HepG2 (cell line): ENCODE results near the gene TNP2. TPM values are rescaled to one million over a fixed set of nuclear protein-coding genes. Genes with fewer than 3 reads are reported as not detected.

Source experiments
- CBFB ChIP-seq: sonication (generic); formaldehyde crosslinking; IDR thresholded peaks from 2 replicates; pipeline ENCODE4 v1.4.0; 2020; ENCODE audit warnings: missing genetic modification reagents
- ELF1 ChIP-seq: sonication (generic); formaldehyde crosslinking; IDR thresholded peaks from 2 replicates; pipeline ENCODE4 v1.4.0; 2020; ENCODE audit warnings: missing genetic modification reagents
- GATAD2A ChIP-seq: IDR thresholded peaks from 2 replicates; pipeline ENCODE4 v1.6.1; 2016
- GLMP ChIP-seq: sonication (generic); formaldehyde crosslinking; IDR thresholded peaks from 2 replicates; pipeline ENCODE4 v1.9.0; 2021; ENCODE audit warnings: missing genetic modification reagents, mild to moderate bottlenecking, borderline replicate concordance
- GTF3A ChIP-seq: sonication (generic); formaldehyde crosslinking; conservative IDR thresholded peaks from 2 replicates; pipeline ENCODE4 v1.4.0; 2020; ENCODE audit warnings: mild to moderate bottlenecking, missing genetic modification reagents
- ISX ChIP-seq: sonication (generic); formaldehyde crosslinking; conservative IDR thresholded peaks from 2 replicates; pipeline ENCODE4 v1.5.0; 2020; ENCODE audit warnings: missing genetic modification reagents
- KLF6 ChIP-seq: IDR thresholded peaks from 2 replicates; pipeline ENCODE4 v1.8.0; 2016; ENCODE audit warnings: missing biosample characterization, missing genetic modification reagents
- PHF20 ChIP-seq: sonication (generic); formaldehyde crosslinking; IDR thresholded peaks from 2 replicates; pipeline ENCODE4 v1.5.0; 2020; ENCODE audit warnings: mild to moderate bottlenecking, missing genetic modification reagents
- PPARG ChIP-seq: conservative IDR thresholded peaks from 2 replicates; pipeline ENCODE4 v1.6.1; 2016; ENCODE audit warnings: missing biosample characterization, missing genetic modification reagents
- REL ChIP-seq: sonication (generic); formaldehyde crosslinking; conservative IDR thresholded peaks from 2 replicates; pipeline ENCODE4 v1.8.0; 2022; ENCODE audit warnings: mild to moderate bottlenecking, missing genetic modification reagents, moderate library complexity
- SP140L ChIP-seq: sonication (generic); formaldehyde crosslinking; IDR thresholded peaks from 2 replicates; pipeline ENCODE4 v1.4.0; 2020; ENCODE audit warnings: missing genetic modification reagents, borderline replicate concordance
- SRY ChIP-seq: sonication (generic); formaldehyde crosslinking; IDR thresholded peaks from 2 replicates; pipeline ENCODE4 v1.8.0; 2022; ENCODE audit warnings: mild to moderate bottlenecking, missing genetic modification reagents
- TBL1XR1 ChIP-seq: fragments of 150-350 bp; IDR thresholded peaks from 2 replicates; pipeline ENCODE4 v1.6.1; 2014; ENCODE audit warnings: borderline replicate concordance, low read length; ENCODE audit not compliant: partially characterized antibody
- THAP8 ChIP-seq: sonication (generic); formaldehyde crosslinking; IDR thresholded peaks from 2 replicates; pipeline ENCODE4 v1.5.1; 2020; ENCODE audit warnings: missing genetic modification reagents, mild to moderate bottlenecking, borderline replicate concordance
- THYN1 ChIP-seq: sonication (generic); formaldehyde crosslinking; IDR thresholded peaks from 2 replicates; pipeline ENCODE4 v1.8.1; 2023; ENCODE audit warnings: low read depth, mild to moderate bottlenecking, moderate library complexity, missing genetic modification reagents, borderline replicate concordance
- TIGD3 ChIP-seq: sonication (generic); formaldehyde crosslinking; IDR thresholded peaks from 2 replicates; pipeline ENCODE4 v1.5.1; 2020; ENCODE audit warnings: mild to moderate bottlenecking, missing genetic modification reagents, borderline replicate concordance
- ZBTB14 ChIP-seq: sonication (generic); formaldehyde crosslinking; IDR thresholded peaks from 2 replicates; pipeline ENCODE4 v1.4.0; 2020; ENCODE audit warnings: missing genetic modification reagents
- ZBTB34 ChIP-seq: sonication (generic); formaldehyde crosslinking; IDR thresholded peaks from 2 replicates; pipeline ENCODE4 v1.8.0; 2022; ENCODE audit warnings: mild to moderate bottlenecking, missing genetic modification reagents
- ZBTB42 ChIP-seq: sonication (generic); formaldehyde crosslinking; IDR thresholded peaks from 2 replicates; pipeline ENCODE4 v1.5.0; 2020; ENCODE audit warnings: mild to moderate bottlenecking, missing genetic modification reagents
- ZFP1 ChIP-seq: IDR thresholded peaks from 2 replicates; pipeline ENCODE4 v1.6.1; 2016
- ZNF235 ChIP-seq: sonication (generic); formaldehyde crosslinking; IDR thresholded peaks from 2 replicates; pipeline ENCODE4 v1.8.1; 2023; ENCODE audit warnings: mild to moderate bottlenecking, missing genetic modification reagents, borderline replicate concordance
- ZNF562 ChIP-seq: sonication (generic); formaldehyde crosslinking; IDR thresholded peaks from 2 replicates; pipeline ENCODE4 v1.8.0; 2022; ENCODE audit warnings: missing genetic modification reagents, borderline replicate concordance
- ZNF639 ChIP-seq: conservative IDR thresholded peaks from 2 replicates; pipeline ENCODE4 v1.6.1; 2018; ENCODE audit warnings: missing genetic modification reagents
- ZNF75D ChIP-seq: sonication (generic); formaldehyde crosslinking; IDR thresholded peaks from 2 replicates; pipeline ENCODE4 v1.8.1; 2023; ENCODE audit warnings: missing genetic modification reagents, mild to moderate bottlenecking, borderline replicate concordance
- polyA plus RNA-seq, 8 experiments: library from polyadenylated mRNA; depleted of rRNA in 3 of 8; stranded (reverse) in 7 of 8; unstranded in 1 of 8; fragments of >200 nt; fragmentation: Illumina TruSeq in 4 of 8; extraction: Trizol in 4 of 8; gene quantifications; 2 replicates each; pipeline versions ENCODE4 v1.2.1 to v1.2.3, GENCODE V29; 2011 to 2016; ENCODE audit warnings: low read depth in 4 of 8, missing spikeins in 1 of 8, mixed read lengths in 1 of 8; ENCODE audit not compliant: insufficient read depth in 1 of 8
- total RNA-seq, 5 experiments: library from RNA; depleted of rRNA; stranded (reverse); fragments of >200 nt; fragmentation: Illumina TruSeq; extraction: Trizol; gene quantifications; 2 replicates each; pipeline ENCODE4 v1.2.3, GENCODE V29; 2016; ENCODE audit warnings: low read depth in 1 of 5

The TNP2 gene
- total and polyA plus RNA-seq, 2 of the 13 experiments (the other 11 are each of a cell fraction or from before 2014, with no cell fraction given) = not detected

GRCh38 chr16:11224096-11224893 is 44.8 kb downstream of the TNP2 start (continued):
- no peak for TF ChIP-seq THAP8
- TF ChIP-seq ZNF639 (CRISPR knock-in tag) = no peak
- no peak for TF ChIP-seq GLMP (CRISPR knock-in tag)
- no peak for TF ChIP-seq ZNF562
- no peak for TF ChIP-seq ZNF75D (CRISPR knock-in tag)
- TF ChIP-seq SRY (CRISPR knock-in tag) = no peak
- TF ChIP-seq PHF20 (CRISPR knock-in tag) = no peak
- no peak for TF ChIP-seq ZBTB42 (CRISPR knock-in tag)
- TF ChIP-seq GATAD2A (CRISPR knock-in tag) = peak; percentile 51
- TF ChIP-seq PPARG = peak; percentile 75
- TF ChIP-seq ISX (CRISPR knock-in tag) = no peak
- no peak for TF ChIP-seq KLF6
- TF ChIP-seq ELF1 (CRISPR knock-in tag) = 0 out of 2 replicates have a peak, but pooled peaks have one; percentile 45
- TF ChIP-seq TBL1XR1 = no peak
- TF ChIP-seq CBFB (CRISPR knock-in tag) = no peak; the same call in 1 of the 2 replicates
- 0 out of 2 replicates have a peak, but pooled peaks have one; percentile 8 for TF ChIP-seq ZBTB14 (CRISPR knock-in tag)
- TF ChIP-seq SP140L (CRISPR knock-in tag) = no peak
- TF ChIP-seq ZNF235 (CRISPR knock-in tag) = no peak
- TF ChIP-seq REL (CRISPR knock-in tag) = no peak
- no peak for TF ChIP-seq THYN1 (CRISPR knock-in tag)
- no peak for TF ChIP-seq TIGD3 (CRISPR knock-in tag)
- TF ChIP-seq ZBTB34 (CRISPR knock-in tag) = no peak
- TF ChIP-seq GTF3A (CRISPR knock-in tag) = no peak
- no peak for TF ChIP-seq ZFP1 (CRISPR knock-in tag)
